ELF-1 (cell line): ENCODE data around the gene NAGPA.

Experiments used
- DNase-seq: peaks from one replicate; pipeline ENCODE4 v3.0.0-alpha.2; 2016; ENCODE audit warnings: low read depth, low spot score

NAGPA gene

GRCh38 chr16:5027575-5028235 is 6.0 kb downstream of the NAGPA start:
- DNase-seq = no peak

GRCh38 chr16:5027086-5027485 is 6.6 kb downstream of the NAGPA start:
- DNase-seq = no peak

DNA sequence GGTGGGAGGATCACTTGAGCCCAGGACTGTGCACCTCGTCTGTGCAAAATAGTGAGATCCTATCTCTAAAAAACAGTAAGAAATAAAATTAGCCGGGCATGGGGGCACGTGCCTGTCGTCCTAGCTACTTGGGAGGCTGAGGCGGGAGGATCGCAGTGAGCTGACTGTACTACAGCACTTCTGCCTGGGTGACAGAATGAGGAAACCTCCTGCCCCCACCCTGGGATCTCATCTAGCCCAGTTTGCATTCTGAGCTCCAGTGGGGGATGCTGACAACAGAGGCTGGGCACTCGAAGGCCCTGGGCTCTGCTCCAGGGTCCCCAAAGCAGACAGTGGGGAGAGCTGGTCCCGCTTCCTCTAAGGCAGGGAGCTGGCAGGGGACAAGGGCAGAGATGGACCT is 7.1 kb downstream of the NAGPA start:
- no peak for DNase-seq

DNA sequence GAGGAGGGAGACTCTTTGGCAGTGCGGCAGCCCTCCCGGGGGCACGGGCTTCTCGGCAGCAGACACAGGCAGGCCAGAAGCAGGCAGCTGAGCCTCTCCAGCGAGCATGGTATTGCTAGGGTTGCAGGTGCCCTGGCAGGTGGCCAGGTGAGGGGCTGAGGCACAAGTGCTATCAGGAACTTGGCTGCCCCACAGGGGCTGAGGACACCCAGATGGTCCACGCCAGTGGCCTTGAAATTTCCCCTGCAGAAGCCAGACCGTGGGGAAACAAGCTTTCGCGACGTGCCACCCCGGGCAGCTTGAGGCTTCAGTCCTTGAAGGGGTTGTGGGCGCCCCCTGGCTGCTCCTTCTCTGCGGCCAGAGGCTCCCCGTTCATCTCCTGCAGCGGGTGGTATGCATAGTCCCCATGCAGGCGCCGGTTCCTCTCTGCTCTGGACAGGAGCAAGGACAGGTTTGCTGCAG is 8.5 kb downstream of the NAGPA start:
- DNase-seq = peak; percentile 72

- no peak for DNase-seq
Measured at GRCh38 chr16:5024632-5025031, 9.1 kb downstream of the NAGPA start.

GRCh38 chr16:5022521-5022920 is 11.2 kb downstream of the NAGPA start:
- DNase-seq = no peak

- no peak for DNase-seq
Measured at GRCh38 chr16:5020551-5020950, 13.2 kb downstream of the NAGPA start.

DNA sequence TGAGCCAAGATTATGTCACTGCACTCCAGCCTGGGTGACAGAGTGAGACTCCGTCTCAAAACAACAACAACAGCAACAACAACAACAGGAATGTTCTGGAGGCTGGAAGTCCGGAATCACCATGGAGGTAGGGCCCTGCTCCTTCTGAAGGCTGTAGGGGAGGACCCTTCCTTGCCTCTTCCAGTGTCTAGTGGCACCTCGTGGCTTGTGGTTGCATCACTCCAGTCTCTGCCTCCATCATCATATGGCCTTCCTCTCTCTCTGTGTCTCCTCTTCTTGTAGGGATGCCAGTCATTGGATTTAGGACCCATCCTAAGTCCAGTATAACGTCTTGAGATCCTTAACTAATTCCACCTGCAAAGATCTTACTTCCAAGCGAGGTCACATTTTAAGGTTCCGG is 14.0 kb downstream of the NAGPA start:
- no peak for DNase-seq

DNA sequence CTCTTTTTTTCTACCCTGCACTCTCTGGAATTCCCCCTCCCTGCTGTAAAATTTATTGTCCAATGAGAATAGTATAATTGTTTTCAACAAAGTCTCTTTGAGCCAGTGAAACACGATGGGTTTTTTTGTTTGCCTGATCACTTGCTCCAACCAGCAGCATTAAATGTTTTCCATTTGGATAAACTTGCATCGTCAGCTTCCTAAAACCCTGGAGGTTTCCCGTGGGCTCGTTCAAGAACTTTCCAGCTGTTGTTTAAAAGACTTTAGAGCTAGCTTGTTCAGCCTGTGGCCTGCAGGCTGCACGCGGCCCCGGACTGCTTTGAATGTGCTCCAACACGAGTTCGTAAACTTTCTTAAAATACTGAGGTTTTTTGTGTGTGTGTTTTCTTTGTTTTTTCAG is 14.9 kb downstream of the NAGPA start:
- DNase-seq = no peak

DNA sequence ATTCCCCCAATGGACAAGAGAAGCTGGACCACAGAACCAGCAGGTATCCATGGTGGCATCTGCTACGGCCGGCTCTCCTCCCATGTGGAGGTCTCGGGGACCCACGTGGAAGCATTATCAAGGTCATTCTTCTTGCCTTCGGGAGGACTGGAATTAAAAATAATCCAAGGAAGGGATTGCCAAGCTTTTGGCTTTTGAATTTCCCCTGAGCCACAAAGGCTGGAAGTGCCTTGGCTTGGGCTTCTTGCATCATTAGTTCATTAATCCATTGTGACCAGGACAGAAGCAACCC is 16.1 kb downstream of the NAGPA start:
- no peak for DNase-seq

DNA sequence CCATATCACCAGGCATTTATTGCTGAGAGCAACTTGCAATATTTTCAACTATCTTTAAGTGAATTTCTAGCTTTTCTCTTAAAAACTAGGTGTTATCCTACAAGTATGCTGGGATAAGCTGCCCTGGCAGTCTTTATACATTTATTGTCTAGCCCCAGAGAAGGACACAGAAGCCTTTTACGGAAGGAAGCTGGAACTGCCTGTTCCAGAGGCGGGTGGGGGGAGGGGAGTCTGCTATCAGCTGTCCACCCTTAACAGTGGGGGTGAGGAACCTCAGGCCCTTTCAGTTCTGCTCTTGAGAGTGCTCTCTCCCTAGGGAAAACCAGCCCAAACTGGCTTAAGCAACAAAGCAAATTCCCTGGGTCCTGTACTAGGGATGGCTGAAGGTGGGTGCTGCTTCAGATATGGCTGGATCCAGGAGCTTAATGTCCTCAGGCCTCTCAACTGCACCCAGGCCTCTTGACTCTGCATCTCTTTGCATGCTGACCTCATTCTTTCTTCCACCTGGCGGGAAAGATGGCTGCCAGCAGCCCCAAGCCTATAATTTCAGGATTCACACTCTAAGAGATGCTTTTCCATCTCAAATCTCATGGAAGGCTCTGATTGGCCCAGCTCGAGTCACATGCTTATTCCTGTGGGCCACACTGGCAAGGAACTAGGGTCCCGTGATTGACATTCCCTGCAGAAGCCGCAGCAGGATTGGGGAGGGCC is 16.6 kb downstream of the NAGPA start:
- DNase-seq = no peak

GRCh38 chr16:5015887-5016286 is 17.8 kb downstream of the NAGPA start:
- no peak for DNase-seq

- no peak for DNase-seq
Measured at GRCh38 chr16:5015351-5015750, 18.4 kb downstream of the NAGPA start.

GRCh38 chr16:5012887-5013286 is 20.8 kb downstream of the NAGPA start:
- no peak for DNase-seq

GRCh38 chr16:5011637-5012036 is 22.1 kb downstream of the NAGPA start:
- DNase-seq = no peak

GRCh38 chr16:5010576-5011329 is 23.0 kb downstream of the NAGPA start:
- no peak for DNase-seq

GRCh38 chr16:5008311-5008731 is 25.4 kb downstream of the NAGPA start:
- no peak for DNase-seq

DNA sequence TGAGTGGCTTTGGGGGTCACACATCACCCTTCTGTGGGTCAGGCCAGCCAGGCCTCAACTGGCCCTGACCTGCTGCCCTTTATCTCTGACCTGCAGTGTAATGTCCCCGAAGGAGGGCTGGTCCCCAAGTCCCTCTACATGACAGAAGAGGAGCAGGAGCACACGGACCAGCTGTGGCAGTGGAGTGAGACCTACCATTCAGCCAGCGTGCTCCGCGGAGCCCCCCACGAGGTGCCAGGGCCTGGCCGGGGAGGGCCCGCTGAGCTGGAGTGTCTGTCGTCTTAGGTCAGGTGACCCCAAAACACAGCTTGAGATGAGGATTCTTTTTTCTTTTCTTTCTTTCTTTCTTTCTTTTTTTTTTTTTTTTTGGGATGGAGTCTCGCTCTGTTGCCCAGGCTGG is 26.5 kb downstream of the NAGPA start:
- no peak for DNase-seq

DNA sequence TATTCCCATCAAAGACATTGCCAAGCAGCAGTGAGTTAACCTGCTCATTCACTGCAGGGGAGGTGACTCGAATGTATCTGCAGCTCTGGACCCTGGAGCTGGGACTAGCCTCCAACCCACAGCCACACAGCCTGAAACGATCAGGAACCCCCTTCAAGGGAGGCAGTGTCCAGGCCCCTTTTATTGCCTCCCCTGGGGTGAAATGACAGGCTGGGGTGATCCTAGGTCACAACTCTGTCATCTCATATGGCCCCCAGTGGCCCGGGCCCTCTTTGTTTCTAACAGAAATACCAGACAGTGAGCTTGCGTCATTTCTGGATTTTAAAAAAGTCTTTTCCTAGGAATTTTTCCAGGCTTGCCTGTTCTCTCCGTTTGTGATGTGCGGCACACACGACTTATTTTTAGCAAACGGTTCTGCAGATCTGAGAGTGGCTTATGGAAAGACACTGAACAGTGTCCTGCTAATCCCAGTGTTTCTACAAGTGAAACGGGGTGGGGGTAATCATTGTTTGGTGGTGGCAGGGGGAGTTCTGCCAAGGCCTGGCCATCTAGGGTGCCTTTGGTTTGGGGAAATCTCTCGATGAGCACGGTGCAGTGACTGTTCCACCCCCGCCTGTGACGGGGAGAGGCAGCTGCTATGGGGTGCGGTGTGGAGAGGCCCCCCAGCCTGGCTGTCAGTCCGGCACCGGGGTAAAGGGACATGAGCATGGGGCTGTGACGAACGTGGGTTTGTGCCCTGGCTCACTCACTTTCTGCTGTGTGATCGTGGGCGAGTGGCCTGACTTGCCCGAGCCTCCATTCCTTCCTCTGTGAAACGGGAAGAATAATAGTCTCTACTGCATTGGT is 27.2 kb downstream of the NAGPA start:
- DNase-seq = no peak

GRCh38 chr16:5005916-5006315 is 27.8 kb downstream of the NAGPA start:
- DNase-seq = no peak

DNA sequence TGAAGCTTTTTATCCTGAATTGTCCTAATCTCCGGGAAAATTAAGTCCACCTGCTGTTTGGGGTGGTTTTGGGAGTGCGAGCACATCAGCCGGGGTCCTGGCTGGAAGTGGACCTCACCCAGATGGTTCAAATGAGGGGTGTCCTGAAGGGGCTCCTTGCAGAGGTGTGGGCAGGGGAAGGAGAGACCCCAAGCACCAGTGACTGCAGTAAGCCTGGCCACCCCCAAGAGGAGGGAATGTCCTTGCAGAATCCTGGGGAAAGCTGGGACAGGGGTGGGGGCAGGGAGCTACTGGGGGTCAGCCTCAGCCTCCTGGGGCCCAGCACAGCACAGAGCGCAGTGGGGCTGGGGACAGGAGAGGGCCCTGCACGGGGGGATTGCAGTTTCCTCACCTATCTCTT is 29.4 kb downstream of the NAGPA start:
- DNase-seq = no peak

DNA sequence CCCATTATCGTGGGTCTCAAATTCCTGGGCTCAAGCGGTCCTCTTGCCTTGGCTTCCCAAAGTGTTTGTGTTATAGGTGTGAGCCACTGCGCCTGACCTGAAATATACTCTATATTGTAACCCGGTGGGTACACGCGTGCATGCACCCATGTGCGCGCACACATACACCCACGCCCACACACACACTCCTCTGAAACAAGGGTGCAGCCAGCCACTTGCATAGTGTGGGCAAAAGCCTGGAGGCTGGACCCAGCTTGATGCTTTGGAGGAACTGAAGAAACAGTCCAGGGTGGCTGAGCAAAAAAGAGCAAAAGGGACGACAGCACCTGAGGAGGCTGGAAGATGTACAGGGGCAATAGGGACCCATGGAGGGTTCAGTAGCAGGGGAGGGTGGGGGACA is 29.9 kb downstream of the NAGPA start:
- no peak for DNase-seq
